ENCODE data around the gene ERCC8.

DNA sequence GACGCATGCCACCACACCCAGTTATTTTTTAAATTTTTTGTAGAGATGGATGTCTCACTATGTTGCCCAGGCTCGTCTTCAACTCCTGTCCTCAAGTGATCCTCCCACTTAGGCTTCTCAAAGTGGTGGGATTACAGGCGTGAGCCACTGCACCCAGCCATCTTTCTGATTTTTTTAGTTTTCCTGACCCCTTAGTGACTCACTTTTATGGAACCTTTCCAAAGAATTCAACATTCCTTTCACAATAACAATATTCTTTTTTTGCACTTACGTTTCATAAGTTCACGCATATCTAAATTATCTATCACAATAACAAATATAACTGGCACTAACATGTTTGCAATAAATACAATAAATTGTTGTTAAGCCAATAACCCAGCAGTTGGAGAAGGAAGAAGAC, 109.3 kb downstream of the ERCC8 start:
- no peak for TF ChIP-seq POLR2A (IDR thresholded peaks at IDR 0.05)
- TF ChIP-seq, protein P1, sequence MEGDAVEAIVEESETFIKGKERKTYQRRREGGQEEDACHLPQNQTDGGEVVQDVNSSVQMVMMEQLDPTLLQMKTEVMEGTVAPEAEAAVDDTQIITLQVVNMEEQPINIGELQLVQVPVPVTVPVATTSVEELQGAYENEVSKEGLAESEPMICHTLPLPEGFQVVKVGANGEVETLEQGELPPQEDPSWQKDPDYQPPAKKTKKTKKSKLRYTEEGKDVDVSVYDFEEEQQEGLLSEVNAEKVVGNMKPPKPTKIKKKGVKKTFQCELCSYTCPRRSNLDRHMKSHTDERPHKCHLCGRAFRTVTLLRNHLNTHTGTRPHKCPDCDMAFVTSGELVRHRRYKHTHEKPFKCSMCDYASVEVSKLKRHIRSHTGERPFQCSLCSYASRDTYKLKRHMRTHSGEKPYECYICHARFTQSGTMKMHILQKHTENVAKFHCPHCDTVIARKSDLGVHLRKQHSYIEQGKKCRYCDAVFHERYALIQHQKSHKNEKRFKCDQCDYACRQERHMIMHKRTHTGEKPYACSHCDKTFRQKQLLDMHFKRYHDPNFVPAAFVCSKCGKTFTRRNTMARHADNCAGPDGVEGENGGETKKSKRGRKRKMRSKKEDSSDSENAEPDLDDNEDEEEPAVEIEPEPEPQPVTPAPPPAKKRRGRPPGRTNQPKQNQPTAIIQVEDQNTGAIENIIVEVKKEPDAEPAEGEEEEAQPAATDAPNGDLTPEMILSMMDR (IDR thresholded peaks at IDR 0.05) = no peak

Measured in thyroid gland (tissue), 4 donors.